DMS53 treated with DMSO at 0.1 percent for 48 hours (cell line): Measurements from ENCODE around the gene E2F1.
"Not testable (repeated sequence)": the region's sequence is repeated elsewhere in the genome, so short reads cannot be mapped to it uniquely, and the experiment has no call there.

Experiments
- DNase-seq: peaks from one replicate; lab custom pipeline; 2025; ENCODE audit not compliant: unreplicated experiment; lab: John Stamatoyannopoulos, UW

E2F1 gene

DNA sequence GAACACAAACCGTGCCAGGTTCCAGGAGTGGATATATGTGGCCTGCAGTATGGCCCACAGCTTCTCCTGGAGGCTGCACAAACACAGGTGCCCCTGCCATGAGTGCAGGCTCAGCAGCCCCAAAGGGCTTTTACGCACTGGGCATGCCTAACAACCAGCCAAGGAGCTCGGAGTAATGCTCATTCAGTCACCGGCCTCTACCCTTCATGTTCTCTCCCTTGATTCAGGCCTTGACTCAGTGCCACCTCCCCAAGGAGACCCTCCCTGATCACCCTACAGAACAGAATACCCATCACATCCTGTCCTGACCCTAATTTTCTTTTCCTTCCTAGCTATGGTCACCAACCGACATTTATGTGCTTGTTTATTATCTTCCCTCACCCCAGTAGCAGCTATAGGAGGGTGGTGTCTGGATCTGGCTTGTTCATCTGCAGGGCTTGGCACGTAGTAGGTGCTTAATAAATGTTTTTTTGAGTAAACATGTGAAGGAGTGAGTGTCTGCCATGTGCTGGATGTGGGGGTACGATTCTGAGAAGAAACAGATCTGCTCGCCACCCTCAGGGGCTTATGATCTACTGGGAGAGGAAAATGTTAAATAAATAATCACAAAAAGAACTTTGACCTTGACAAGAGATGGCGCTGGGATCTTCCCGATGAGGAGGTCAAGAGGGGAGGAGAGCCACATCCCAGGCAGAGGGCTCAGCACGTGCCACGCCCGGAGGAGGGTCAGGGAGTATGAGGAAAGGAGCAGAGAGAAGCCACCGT lies 24.7 kb upstream of the E2F1 start:
- no peak for DNase-seq

DNA sequence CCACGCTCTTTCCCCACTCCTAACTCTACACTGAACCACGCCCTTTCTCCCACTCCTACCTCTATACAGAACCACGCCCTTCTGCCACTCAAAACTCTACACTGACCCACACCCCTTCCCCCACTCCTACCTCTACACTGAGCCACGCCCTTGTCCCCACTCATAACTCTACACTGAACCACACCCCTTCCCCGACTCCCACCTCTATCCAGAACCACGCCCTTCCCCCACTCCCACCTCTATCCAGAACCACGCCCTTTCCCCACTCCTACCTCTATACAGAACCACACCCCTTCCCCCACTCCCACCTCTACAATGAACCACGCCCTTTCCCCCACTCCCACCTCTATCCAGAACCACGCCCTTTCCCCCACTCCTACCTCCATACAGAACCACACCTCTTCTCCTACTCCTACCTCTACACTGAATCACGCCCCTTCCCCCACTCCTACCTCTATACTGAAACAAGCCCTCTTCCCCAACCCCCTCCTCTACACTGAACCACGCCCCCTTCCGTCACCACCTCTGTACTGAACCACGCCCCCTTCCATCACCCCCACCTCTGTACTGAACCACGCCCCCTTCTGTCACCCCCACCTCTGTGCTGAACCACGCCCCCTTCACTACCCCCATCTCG lies 23.8 kb upstream of the E2F1 start:
- DNase-seq: no peak

DNA sequence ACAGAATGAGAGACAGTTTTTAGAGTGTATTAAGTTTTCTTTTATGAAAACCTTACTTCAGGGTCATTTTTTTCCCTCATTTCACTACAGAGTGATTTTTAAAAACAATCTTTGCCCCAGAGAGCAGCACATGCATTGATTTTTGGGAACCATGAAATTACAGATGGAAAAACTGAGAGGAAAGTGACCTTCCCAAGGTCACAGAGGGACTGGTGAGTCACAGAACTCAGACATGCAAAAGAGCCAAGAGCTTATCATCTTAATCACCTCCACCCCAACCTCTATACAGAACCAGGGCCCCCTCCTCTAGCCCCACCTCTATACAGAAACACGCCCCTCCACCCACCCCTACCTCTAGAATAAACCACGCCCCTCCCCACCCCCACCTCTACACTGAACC lies 23.2 kb upstream of the E2F1 start:
- no peak for DNase-seq

DNA sequence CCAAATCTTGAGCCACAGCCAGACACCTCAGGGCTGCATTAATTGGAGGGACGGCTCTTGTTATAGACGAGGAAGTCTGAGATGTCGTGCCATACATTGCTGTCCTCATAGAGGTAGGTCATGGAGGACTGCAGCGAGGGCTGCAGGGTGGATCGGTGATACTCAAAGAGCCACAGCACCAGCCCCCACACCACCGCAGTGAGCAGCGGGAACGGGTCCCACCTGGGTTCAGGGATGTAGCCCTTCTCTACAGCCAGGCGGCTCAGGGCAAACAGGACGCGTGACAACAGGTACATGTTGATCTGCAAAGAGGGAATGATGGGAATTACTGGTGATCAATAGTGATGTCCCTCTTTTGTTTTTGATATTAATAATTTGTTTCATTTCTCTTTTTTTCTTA lies 21.5 kb upstream of the E2F1 start:
- no peak for DNase-seq

DNA sequence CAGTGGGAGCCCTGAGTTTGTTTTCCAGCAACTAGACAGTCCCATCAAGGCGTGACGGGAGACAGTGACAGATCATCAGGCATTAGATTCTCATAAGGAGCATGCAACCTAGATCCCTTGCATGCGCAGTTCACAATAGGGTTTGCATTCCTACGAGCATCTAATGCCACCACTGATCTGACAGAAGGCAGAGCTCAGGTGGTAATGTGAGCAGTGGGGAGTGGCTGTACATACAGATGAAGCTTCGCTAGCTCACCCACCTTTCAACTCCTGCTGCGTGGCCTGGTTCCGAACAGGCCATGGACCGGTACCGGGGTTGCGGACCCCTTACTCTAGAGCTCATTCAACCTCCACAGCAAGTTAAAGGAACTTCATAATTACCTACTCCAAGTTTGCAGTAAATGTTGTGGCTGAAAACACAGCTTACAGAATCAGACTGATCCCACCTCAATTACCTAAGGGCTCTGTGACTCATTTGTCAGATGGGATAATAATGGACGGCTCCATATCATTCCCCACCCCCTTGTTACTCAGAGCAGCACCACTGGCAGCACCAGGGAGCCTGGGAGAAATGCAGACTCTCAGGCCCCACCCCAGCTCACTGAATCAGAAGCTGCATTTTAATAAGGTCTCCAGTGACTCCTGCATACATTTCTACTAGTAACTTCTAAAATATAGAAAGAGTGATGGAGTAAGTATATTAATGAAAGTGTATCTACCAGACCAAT lies 18.2 kb upstream of the E2F1 start:
- DNase-seq: no peak

DNA sequence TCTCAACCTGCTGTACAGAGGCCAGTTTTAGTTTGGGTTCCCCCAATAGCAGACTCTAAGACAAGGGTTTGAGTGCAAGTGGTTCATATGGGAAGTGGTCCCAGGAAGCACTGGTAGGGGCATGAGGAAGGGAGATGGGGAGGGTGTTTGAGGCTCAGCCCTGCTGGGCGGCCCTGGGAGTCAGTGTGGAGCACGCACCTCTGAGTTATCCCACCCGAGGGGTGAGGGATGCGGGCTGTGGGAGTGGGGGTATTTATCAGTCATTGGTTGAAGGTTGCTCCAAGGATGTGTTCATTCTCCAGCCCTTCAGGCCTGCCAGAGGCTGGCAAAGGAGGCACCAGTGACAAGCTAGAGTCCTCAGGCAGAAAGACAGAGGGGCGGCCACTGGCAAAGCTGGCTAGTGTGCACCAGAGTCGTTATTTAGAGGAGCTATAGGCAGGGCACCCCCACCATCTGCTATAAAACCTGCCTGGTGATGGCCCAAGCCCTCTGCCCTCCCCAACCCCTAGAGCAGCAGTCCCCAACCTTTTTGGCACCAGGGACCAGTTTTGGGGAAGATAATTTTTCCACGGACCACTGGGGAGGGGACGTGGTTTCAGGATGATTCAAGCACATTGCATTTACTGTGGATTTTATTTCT lies 17.4 kb upstream of the E2F1 start:
- DNase-seq: no peak

DNA sequence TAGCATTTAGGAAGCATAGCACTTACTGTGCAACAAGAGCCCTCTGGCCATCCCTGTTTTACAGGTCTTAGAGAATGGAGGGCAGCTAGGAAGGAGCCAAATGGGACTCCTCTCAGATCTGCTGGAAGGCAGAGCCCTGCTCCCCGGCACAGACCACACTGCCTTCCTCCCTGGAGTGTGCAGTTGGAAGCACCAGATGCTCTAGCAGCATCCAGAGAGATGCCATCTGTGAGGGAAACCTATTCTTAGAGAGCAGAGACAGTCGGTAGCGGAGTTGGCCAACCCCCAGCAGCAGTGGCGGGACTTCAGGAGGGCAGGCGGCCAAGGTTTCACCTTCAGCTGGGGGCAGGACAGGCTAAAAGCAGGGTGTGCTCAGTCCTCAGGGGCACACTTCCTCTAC lies 16.7 kb upstream of the E2F1 start:
- no peak for DNase-seq

DNA sequence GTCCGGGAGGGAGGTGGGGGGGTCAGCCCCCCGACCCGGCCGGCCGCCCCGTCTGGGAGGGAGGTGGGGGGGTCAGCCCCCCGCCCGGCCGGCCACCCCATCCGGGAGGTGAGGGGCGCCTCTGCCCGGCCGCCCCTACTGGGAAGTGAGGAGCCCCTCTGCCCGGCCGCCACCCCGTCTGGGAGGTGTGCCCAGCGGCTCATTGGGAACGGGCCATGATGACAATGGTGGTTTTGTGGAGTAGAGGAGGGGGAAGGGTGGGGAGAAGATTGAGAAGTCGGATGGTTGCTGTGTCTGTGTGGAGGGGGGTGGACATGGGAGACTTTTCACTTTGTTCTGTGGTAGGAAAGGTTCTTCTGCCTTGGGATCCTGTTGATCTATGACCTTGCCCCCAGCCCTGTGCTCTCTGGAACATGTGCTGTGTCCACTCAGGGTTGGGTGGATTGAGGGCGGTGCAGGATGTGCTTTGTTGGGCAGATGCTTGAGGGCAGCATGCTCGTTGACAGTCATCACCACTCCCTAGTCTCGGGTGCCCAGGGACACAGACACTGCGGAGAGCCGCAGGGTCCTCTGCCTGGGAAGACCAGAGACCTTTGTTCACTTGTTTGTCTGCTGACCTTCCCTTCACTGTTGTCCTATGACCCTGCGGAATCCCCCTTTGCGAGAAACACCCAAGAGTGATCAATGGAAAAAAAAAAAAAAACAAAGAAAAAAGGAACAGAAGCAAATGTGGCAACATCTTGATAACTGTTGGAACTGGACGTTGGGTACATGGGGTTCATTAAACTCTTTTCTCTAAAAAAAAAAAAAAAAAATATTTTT lies 15.7 kb upstream of the E2F1 start:
- no peak for DNase-seq

DNA sequence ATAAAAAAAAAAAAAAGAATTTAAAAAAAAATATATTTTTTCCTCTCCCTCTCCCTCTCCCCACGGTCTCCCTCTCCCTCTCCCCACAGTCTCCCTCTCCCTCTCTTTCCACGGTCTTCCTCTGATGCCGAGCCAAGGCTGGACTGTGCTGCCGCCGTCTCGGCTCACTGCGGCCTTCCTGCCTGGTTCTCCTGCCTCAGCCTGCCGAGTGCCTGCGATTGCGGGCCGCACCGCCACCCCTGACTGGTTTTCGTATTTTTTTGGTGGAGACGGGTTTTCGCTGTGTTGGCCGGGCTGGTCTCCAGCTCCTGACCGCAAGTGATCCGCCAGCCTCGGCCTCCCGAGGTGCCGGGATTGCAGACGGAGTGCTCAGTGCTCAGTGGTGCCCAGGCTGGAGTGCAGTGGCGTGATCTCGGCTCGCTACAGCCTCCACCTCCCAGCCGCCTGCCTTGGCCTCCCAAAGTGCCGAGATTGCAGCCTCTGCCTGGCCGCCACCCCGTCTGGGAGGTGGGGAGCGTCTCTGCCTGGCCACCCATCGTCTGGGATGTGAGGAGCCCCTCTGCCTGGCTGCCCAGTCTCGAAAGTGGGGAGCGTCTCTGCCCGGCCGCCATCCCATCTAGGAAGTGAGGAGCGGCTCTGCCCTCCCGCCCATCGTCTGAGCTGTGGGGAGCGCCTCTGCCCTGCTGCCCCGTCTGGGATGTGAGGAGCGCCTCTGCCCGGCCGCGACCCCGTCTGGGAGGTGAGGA lies 14.7 kb upstream of the E2F1 start:
- DNase-seq: not testable (repeated sequence)

DNA sequence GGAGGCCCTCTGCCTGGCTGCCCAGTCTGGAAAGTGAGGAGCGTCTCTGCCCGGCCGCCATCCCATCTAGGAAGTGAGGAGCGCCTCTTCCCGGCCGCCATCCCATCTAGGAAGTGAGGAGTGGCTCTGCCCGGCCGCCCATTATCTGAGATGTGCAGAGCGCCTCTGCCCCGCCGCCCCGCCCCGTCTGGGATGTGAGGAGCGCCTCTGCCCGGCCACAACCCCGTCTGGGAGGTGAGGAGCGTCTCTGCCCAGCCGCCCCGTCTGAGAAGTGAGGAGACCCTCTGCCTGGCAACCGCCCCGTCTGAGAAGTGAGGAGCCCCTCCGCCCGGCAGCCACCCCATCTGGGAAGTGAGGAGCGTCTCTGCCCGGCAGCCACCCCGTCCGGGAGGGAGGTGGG lies 12.8 kb upstream of the E2F1 start:
- not testable (repeated sequence) for DNase-seq

DNA sequence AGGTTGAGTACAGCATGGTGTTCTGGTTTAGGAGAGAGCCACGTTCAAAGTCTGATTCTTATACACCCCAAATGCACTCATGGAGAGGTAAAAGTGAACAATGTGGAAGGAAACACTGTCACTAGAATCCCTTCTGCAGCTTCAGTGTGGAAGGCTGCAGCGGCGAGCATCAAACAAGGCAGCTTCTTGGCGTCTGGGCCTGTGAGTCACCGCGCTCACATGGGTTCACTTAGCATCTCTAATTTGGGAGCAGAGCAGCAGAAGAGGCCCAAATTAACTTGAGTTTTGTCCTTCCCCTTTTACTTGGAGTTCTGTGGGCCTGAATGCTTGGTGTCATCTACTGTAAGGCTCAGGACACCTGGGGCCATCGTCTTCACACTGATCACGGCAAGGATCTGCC lies 10.9 kb upstream of the E2F1 start:
- DNase-seq: no peak

DNA sequence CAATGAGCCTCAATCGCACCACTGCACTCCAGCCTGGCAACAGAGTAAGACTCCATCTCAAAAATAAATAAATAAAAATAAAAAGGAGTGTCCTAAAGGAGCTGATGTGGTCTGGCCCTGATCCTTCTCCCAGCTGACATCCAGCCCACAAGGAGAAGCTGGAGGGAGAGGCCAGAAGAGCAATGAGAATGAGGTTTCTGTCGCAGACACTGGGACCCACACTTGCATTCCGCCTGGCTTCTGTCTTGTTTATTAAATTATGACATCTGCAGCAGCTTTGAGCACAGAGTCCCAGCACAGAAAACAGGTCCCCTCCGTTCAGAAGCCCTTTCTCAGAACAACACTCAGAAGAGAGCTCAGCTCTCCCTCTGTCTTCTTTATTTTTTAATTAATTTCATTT lies 10.3 kb upstream of the E2F1 start:
- DNase-seq: no peak

DNA sequence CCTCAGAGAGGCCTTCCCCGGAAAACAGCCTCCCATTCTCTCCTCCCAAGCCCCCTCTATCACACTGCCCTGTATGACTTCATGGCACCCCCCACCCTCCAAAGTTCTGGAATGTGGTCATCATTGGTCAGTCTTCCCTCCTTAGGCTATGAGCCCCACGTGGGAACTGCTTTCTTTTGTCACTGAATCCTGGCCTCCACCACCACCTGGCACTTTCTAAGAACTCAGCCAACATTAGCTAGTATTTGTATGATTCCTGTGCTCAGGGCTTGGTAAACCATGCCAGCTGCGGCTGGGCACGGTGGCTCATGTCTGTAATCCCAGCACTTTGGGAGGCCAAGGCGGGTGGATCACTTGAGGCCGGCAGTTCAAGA lies 8.4 kb upstream of the E2F1 start:
- no peak for DNase-seq

DNA sequence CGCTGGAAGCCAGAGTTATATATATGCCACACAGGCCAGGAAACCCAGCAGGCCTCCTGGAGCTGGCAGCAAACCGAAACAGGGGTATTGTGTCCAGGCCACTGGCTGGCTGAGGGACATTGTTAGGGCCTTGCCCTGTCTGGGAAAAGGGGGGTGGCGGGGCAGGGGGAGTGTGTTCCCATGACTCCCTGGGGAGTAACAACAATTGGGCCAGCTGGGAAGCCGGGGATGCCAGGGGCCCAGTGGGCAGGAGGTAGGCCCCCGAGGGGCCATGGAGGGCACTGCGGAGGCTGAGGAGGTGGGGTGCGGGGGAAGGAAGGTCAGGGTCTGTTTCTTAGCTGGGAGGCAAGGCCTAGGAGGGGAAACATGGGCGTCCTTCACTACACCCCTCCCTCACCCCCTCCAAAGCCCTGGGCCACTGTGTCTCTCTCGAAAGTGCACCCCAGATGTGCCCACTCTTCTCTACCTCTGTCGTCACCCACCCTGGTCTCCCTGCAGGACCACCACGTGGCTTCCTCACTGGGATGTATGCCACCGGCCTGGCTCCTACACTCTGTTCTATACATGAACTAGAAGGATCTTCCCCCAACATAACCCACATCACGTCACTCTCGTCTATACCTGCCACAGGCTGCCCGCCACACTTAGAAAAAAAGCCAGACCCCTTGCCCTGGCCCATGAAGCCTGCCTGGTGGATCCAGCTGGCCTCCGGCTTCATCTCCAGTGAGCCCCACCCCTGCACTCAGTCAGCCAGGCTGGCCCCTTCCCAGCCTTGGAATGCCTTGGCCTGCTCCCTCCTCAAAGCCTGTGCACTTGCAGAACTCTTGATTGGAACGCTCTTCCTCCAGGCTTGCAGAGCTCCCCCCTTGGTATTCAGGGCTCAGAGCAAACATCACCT lies 7.8 kb upstream of the E2F1 start:
- DNase-seq: no peak

DNA sequence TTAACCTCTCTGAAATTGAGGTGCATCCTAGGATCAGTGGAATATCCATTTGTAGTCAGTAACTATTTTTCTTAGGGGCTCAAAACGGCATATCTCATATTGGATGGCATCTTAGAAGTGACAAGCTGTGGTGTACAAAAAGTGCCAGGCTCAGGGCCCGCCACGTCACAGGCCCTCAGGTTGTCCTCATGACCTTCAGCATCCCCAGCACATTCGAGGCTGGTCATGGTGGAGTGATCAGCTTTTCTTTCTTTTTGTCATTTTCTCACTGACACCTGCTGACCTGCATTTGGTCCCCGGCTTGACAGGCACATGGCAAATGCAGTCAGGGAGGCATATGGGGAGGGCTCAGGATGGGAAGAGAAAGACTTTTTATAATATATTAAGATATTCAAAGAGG lies 7.1 kb upstream of the E2F1 start:
- DNase-seq: no peak

DNA sequence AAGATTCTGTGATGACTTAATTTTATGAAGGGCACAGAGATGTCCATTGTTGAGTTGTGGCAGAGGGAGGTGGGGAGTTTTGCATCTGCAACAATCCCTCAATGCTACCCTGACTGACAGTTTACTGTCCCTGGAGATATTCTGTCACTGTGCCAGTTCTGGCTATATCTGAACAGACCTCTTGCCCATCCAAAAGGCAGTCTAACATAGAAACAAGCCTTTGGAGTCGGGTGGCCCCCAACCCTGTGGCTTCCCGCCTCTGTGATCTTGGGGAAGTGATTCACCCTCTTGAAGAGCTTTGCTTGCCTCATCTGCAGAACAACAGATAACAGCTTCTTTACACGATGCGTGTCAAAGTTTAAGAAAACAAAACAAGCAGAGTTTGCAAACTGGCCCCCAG lies 3.8 kb upstream of the E2F1 start:
- DNase-seq: peak; percentile 25

DNA sequence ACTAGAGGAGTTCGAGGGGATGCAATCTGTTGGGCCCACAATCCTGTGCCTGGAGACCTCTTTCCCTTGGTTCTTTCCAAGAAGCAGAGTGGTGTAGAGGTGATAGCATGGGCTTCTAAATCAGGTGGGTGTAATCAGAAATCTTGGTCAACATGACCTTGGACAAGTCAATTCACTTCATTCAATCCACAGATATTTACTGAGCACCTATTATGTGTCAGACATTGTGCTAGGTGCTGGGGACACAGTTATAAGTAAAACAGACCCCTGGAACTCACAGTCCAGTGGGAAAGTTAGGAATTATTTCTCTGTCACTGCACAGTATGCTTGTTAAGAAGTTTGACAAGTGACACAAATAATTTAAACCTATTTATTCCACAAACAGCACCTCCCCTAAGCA lies 3.3 kb upstream of the E2F1 start:
- no peak for DNase-seq

DNA sequence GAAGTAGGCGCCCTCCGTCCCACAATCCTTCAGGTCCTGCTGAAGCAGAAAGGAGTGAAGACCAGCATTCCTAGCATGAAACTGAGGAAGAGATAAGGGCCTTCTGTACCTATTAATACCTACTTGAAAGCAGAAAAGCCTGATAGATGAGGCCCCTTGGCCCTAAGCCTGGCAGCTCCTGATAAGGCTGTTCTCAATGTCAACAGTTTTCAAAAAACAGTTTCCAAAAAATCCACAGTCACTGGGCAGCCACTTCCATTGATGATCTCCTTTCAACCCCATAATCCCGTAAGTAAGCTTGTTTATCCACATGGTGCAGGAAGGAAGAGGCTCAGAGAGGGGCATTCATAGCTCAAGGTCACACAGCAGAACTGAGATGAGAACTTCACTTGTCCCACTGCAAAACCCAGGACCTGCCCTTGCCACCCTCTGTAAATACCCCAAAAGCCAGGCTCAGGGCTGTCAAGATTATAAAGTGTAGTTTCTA lies 2.8 kb upstream of the E2F1 start:
- DNase-seq: no peak
